ENCODE results near the gene OGFOD3.

Gene OGFOD3

DNA sequence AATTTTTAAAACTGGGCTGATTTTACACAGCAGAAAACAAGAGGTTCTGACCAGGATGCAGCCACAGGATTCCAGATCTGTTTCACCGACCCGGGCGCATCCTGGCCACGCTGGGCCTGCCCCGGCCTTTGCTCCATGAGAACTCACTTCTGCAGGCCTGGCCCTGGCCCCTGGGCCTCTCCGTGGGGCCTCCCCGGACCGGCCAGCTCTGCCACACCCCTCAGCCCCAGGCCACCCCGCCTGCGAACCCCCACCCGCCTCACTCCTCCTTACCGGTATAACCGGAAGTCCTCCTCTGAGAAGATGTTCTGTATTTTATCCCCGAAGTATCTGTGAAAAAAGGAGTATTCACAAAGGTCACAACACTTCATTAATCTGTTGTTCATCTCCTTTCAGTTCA is 13.3 kb downstream of the OGFOD3 start:
- DNase-seq (ENCODE audit: low read depth in 2 of 2), result no peak

DNA sequence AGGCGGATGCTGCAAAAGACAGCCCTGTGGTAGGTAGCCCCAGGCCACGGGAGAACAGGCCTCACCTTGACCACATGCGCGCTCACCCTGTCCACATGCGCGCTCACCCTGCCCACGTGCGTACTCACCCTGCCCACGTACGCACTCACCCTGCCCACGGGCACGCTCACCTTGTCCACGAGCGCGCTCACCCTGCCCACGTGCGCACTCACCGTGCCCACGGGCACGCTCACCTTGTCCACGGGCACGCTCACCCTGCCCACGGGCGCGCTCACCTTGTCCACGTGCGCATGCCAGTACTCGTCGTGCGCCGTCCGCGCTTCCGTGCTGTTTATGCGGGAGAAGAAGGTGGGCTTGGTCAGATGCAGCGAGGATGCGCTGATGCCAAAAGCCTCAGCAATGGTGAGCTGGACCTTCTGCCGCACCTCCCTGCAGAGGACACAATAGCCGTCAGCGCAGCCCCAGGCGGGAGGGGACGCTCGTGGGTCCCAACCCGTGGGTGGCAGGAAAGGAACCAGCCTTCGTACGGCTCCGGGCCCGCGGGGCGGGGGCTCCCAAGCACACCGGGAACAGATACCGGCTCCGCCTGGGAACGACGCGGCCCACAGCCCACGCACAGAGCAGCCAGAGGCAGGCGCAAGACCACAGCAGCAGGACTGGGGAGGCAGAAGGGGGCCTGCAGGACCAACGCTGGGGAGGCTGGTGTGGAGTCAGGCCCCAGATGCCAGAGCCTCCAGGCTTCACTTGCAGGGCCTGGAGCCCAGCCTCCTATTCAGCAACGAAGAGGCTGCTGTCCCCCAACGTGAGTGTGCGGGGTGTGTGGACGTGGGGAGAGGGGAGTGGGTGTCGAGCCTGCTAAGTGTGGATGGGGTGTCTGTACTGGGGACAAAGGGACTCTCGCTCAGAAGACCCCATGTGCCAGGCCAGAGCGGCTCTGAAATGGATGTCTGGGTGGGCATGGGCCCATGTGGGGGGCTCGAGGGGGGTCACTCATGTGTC is 14.4 kb downstream of the OGFOD3 start:
- no peak for DNase-seq (ENCODE audit: low read depth in 2 of 2)

DNA sequence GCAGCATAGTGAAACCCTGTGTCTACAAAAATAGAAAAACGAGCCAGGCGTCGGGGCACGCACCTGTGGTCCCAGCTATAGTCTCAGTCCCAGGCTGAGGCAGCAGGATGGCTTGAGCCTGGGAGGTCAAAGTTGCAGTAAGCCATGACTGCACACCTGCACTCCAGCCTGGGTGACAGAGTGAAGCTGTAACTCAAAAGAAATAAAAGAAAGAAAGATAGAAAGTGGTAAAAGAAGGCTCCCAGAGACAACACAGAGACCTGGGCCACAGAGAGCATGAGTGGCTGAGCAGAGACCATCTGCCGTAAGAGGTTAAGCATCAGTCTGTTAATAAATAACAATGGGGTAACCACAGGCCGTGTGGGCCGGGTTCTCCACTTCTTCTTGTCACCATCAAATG is 15.5 kb downstream of the OGFOD3 start:
- no peak for DNase-seq (ENCODE audit: low read depth in 2 of 2)

DNA sequence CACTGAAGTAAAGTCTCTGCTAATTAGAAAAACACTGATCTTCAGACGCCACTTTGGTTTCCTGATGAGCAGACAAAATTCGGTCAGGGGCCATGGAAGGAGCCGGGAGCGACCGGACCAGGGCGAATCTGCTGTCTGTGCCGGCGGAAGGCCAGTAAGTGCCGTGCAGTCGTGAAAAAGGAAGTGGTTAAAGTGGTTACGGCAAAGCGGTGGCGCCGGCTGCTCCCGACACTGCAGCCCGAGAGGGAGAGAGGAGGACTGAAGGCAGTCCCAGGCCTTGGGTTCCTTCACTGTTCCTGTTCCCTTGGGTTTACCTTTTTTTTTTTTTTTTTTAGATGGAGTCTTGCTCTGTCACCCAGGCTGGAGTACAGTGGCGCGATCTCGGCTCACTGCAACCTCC is 17.6 kb downstream of the OGFOD3 start:
- DNase-seq (ENCODE audit: low read depth in 2 of 2), result peak in 1 of 2 donors; percentile 15

GRCh38 chr17:82400206-82400605 is 18.2 kb downstream of the OGFOD3 start:
- DNase-seq (ENCODE audit: low read depth in 2 of 2), result no peak

- no peak for DNase-seq (ENCODE audit: low read depth in 2 of 2)
Measured at GRCh38 chr17:82399601-82400101, 18.7 kb downstream of the OGFOD3 start.

DNA sequence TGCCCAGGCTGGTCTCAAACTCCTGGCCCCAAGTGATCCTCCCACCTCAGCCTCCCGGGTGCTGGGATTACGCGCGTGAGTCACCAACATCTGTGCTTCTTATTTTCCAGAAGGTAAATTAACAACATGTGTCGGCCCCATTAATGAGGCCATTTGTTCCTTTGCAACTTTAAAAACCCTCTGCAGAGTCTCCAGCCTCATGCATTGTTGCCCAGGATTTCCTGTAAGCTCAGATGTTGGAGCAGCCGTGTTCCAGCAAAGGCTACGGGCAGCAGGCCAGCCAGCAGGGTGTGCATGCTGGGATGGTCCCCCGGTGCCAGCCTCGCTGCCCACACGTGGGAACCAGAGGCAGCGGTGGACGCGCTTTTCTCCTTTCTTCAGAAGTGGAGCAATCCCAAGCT is 19.3 kb downstream of the OGFOD3 start:
- no peak for DNase-seq (ENCODE audit: low read depth in 2 of 2)

- no peak for DNase-seq (ENCODE audit: low read depth in 2 of 2)
Measured at GRCh38 chr17:82397449-82398335, 20.7 kb downstream of the OGFOD3 start.

GRCh38 chr17:82396601-82397435 is 21.6 kb downstream of the OGFOD3 start:
- DNase-seq (ENCODE audit: low read depth in 2 of 2), result no peak

GRCh38 chr17:82394278-82394677 is 24.1 kb downstream of the OGFOD3 start:
- DNase-seq (ENCODE audit: low read depth in 2 of 2), result no peak

GRCh38 chr17:82392941-82393340 is 25.4 kb downstream of the OGFOD3 start:
- no peak for DNase-seq (ENCODE audit: low read depth in 2 of 2)

DNA sequence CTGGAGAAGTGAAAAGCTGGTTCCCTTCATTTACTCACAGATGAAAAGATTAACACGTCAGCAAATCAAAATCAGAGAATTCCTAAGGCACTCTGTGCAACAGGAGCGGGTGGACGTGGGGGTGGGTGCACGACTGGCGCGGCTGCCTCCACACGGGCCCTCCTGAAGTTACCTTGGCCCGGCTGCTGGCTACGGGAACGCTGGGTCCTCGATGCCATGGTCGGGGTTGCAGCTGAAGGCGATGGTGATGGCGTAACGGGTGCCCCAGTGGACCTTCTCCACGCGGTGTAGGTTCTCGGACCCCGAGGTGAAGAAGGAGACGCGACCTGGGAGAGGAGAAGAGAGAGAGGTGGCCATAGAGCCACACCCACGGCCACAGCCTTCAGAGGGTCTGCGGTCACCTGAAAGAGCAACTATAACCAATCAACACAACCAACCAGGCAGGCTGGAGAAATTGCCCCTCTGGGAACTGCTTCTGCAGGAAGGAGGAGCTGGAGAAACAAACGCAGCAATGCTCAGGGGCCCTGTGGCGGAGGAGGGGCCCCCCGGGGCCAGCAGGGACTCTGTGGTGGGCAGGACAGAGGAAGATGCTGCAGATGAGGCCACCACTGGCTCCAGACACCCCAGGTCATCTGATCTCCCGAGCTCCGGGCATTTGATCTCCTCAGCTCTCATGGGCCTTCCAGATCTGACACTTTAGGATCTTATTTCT is 26.0 kb downstream of the OGFOD3 start:
- DNase-seq (ENCODE audit: low read depth in 2 of 2), result no peak

- DNase-seq (ENCODE audit: low read depth in 2 of 2), result no peak
Measured at GRCh38 chr17:82391496-82392066, 26.8 kb downstream of the OGFOD3 start.

GRCh38 chr17:82390860-82391435 is 27.4 kb downstream of the OGFOD3 start:
- DNase-seq (ENCODE audit: low read depth in 2 of 2), result no peak

DNA sequence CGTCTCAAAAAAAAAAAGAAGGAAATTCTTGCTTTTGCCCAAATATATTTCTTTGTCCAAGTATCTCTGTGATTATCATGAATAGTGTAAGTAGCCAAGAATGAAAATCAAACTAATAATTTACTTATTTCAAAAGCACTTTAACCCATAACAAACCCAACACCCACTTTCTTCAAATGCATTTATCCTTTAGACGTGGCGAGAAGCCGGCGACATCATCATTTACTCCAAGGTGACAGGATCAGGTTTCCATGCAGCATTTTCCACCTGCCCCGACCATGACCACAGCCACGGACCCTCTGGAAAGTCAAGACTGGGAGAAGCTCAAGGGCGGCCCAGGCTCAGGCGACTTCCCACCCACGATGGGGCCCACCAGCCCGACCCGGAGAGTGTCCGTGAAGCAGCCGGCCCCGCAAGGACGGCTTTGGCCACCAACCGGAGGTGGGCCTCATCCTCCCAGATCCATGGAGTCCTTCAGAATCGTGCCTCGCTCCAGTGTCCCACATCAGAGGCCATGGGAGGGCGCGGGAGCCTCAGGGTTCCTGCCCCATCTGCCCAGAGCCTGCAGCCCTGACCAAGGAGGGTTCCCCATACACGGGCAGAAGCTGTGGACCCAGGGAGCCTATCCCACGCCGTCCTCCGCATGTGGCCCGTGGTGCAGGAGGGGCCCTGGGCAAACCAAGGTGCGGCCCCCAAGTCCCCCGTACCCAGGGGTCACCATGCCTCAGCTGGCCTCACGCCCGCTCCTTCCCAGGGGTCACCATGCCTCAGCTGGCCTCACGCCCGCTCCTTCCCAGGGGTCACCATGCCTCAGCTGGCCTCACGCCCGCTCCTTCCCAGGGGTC is 28.1 kb downstream of the OGFOD3 start:
- no peak for DNase-seq (ENCODE audit: low read depth in 2 of 2)

DNA sequence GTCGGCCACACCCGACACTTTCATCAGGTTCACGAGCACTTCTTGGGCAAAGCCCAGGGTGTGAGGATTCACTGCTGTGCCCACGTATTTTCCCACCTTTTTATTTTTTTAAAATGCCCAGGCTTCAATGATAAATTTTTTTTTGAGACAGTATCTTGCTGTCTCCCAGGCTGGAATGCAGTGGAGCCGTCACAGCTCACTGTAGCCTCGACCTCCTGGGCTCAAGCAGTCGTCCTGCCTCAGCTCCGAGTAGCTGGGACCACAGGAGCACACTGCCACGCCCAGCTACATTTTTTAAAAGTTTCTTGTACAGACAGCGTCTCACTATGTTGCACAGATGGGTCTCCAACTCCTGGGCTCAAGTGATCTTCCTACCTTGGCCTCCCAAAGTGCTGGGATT is 29.0 kb downstream of the OGFOD3 start:
- no peak for DNase-seq (ENCODE audit: low read depth in 2 of 2)

GRCh38 chr17:82388922-82389283 is 29.5 kb downstream of the OGFOD3 start:
- DNase-seq (ENCODE audit: low read depth in 2 of 2), result no peak

GRCh38 chr17:82388223-82388921 is 30.0 kb downstream of the OGFOD3 start:
- DNase-seq (ENCODE audit: low read depth in 2 of 2), result no peak

DNA sequence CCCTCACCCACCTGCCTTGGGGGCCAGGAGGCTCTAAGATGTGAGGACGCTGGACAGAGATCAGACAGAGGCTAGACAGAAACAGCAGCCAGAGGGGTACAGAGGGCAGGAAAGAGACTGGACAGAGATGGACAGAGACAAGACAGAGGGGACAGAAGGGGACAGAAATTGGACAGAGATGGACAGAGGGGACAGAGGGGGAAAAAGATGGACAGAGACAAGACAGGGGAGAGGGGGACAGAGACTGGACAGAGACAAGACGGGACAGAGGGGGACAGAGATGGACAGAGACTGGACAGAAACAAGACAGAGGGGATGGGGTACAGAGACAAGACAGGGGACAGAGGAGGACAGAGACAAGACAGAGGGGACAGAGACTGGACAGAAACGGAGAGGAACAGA is 30.7 kb downstream of the OGFOD3 start:
- no peak for DNase-seq (ENCODE audit: low read depth in 2 of 2)

All from stimulated activated CD8-positive, alpha-beta memory T cell treated with anti-CD3 and anti-CD28 coated beads, Interleukin-15, amount 100 ng/mL, for 4 hours (primary cell).